GM18861 (cell line): ENCODE data around the gene UTS2.

Source experiments
- ATAC-seq: cut with Tn5 transposase; IDR thresholded peaks from one replicate; pipeline ENCODE4 v1.9.1; 2021; ENCODE audit not compliant: unreplicated experiment

UTS2 gene

DNA sequence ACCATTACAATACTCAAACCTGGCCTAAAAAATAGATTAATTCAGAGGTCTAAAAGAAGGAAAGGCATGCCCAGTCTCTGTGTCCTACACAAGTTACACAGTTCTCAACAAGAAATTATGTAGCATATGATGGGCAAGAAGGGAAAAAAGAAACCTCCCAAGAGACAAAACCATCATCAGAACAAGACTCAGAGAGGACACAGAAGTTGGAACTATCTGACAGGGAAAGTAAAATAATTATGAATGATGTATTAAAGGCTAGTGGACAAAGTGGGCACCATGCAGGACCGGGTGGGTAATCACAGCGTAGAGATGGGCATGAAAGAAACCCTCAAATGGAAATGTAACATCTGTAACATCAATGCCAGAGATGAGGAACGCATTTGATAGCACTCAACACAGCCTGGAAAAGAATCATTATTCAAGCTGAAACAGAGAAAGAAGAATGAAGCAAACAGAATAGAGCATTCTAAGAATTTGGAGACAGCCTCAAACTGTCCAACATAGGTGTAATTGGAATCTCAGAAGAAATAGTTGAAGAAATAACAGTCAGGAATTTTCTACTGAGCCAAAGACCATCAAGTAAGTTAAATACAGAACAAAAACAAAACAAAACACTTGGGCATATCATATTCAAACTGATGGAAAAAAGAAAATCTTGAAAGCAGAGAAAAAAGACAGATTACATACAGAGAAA lies 39.0 kb downstream of the UTS2 start:
- ATAC-seq, result no peak

DNA sequence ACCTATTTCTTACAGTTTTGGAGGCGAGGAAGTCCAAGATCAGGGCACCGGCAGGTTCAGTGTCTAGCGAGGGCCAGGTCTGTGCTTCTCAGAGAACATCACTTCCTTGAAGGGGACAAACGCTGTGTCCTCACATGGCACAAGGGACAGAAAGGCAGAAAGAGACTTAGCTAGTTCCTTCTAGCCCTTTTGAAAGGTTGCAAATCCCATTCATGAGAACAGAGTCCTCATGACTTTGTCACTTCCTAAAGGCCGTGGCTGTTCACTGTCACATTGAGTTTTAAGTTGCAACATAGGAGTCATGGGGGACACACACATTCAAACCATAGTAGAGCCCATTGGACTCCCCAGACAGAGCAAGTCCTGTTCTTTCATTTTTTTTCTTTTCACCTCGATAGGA lies 41.4 kb downstream of the UTS2 start:
- ATAC-seq, result no peak

DNA sequence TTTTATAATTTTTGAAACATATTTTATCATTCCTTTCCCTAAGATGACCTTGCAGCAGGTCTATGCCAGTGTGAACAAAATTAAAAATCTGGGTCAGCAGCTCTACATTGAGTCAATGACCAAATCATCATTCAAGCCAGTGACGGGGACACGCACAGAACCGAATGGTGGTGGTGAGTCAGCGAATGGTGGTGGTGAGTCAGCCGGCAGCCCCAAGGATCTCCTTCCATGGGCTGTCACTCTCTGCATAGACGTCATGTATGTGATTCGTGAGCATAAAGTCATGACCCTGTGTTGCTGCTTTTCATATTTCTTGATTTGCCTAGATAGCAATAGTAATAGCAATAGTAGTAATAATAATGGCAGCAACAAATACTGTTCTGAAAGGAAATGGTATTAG lies 42.5 kb downstream of the UTS2 start:
- no peak for ATAC-seq

DNA sequence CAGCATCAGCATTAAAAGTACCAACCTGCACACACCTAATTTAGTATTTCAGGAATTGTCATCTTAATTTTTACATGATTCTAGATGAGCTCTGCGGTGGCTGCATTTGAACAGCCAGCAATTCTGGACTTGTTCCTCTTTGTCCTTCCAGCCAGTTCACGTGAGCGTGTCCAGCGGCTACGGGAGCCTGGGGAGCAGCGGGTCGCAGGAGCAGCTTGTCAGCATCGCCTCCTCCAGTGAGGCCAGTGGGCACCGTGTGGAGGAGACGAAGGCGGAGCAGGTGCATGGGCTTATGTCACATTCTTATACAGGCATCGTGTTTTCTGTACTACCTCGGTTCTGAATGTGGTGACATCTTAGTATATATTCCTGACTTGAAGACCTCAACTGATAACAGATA lies 43.1 kb downstream of the UTS2 start:
- no peak for ATAC-seq

DNA sequence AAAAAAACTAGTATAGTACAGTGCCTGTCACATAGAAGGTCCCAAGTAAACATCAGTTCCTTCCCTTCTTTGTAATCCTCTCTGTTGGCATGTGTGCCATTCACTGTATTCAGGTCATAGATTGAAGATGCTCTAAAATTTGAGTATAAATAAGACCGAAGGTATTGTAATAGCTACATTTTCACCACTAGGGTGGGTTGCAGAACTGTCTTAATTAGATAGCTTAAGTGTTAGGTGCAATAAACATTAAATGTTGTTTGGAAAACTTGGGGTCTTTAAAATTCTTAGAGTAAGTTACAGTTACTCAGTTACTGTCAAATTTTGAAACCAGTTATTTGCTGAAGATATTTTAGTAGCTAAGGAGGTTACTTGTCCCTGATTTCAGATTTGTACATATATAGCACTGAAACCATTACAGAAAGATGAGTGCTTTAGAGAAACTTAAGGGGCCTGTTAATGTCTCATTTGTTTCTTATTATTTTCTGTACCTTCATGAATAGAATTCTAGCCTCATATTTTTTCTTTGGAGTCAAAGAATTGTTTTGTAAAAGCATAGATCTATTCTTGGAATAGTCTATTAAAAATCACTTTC lies 44.5 kb downstream of the UTS2 start:
- no peak for ATAC-seq

DNA sequence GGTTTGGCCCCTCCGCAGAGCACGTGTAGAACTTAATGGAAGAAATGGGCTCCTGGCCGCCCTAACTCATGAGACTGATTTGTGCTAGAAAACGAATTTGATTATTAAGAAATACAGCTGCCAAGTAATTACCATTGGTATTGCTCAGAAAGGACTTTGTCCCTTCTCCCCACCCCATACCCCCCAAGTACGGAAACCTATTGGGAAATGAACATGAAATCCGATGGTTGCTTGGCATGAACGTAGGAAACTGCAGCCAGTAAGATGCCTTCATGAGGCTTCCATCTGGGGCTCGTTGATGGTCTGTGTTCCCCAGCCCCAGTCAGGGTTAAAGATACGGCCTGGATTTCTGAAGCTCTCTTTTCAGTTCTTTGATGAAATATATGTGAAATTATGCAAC lies 47.4 kb downstream of the UTS2 start:
- ATAC-seq, result no peak
